Inflammatory macrophage treated with lipopolysaccharide for 4 hours (primary cell): ENCODE measurements around the gene ACAP3.
A peak's percentile ranks its signal among the peaks of the same experiment; 100 is the strongest.

Source experiments
- DNase-seq: peaks from one replicate; pipeline ENCODE4 v3.0.0-alpha.2; 2020

ACAP3 gene, protein sequence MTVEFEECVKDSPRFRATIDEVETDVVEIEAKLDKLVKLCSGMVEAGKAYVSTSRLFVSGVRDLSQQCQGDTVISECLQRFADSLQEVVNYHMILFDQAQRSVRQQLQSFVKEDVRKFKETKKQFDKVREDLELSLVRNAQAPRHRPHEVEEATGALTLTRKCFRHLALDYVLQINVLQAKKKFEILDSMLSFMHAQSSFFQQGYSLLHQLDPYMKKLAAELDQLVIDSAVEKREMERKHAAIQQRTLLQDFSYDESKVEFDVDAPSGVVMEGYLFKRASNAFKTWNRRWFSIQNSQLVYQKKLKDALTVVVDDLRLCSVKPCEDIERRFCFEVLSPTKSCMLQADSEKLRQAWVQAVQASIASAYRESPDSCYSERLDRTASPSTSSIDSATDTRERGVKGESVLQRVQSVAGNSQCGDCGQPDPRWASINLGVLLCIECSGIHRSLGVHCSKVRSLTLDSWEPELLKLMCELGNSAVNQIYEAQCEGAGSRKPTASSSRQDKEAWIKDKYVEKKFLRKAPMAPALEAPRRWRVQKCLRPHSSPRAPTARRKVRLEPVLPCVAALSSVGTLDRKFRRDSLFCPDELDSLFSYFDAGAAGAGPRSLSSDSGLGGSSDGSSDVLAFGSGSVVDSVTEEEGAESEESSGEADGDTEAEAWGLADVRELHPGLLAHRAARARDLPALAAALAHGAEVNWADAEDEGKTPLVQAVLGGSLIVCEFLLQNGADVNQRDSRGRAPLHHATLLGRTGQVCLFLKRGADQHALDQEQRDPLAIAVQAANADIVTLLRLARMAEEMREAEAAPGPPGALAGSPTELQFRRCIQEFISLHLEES

DNA sequence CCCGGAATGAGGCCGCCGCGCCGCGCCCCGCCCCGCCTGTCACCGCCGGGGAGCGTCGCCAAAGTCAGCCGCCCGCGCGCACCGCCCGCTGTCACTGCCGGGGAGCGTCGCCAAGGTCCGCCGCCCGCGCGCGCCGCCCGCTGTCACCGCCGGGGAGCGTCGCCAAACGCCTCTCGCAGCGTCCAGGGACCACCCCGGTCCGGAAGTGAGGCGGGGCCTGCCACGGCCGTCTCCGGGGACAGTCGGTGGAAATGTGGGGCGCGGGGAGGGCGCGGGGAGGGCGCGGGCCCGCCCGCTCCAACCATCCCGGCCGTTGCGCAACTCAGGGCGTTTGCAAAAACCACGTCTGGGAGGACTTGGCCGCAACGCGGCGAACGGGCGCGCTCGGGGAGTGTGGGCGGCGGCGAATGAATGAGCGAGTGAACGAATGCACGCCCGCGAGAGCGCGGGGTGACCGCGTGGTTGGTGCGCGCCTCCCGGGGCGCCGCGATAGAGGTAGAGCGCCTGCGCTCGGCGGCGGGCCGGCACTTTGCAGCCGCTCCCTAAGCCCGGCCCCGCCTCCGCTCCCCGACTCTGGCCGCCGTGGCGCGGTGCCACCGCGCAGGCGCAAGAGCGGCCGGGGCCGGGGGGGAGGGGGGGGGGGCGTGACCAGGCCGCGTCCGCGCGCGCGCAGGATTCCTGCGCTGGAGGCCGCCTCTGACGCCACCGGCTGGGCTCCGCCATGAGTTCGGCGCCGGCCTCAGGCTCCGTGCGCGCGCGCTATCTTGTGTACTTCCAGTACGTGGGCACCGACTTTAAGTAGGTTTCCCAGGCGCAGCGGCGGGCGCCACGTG, at the start of gene ACAP3, which contains the start of gene PUSL1:
Gene ACAP3, minus strand, starts transcription at position 8 of the 833 bp plus-strand sequence. CDS start 115 bp downstream, outside the sequence.
Gene PUSL1, plus strand, starts transcription at position 675 of the 833 bp plus-strand sequence. Its CDS starts 47 bp downstream, at position 722.
- peak; percentile 89 for DNase-seq

DNA sequence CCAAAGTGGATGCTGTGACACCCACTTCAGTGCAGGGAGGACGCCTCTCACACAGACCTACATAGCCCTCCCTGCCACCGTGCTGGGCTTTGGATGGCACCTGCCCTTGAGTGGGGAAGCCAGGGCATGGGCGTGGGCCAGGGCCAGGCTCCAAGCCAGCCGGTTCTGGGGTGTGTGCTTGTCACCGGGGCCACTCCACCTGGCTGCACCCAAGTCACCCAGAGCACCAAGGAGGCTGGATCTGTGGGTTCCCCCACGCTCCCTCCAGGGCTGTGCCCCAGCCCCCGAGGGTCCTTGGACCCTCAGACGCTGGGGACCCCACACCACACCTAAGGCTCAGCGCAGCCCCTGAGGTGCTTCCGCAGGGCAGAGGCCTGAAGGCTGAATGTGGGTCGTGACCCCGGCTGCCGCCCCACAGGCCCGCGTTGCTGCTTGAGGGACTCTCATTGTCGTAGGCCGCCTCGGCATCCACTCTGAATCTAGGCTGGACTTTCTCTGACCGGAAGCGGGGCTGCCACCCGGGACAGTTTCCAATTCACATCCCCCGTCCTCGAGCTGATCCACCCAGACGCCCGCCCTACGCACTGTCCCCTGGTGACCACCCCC, 49.2 kb upstream of the ACAP3 start:
- no peak for DNase-seq

DNA sequence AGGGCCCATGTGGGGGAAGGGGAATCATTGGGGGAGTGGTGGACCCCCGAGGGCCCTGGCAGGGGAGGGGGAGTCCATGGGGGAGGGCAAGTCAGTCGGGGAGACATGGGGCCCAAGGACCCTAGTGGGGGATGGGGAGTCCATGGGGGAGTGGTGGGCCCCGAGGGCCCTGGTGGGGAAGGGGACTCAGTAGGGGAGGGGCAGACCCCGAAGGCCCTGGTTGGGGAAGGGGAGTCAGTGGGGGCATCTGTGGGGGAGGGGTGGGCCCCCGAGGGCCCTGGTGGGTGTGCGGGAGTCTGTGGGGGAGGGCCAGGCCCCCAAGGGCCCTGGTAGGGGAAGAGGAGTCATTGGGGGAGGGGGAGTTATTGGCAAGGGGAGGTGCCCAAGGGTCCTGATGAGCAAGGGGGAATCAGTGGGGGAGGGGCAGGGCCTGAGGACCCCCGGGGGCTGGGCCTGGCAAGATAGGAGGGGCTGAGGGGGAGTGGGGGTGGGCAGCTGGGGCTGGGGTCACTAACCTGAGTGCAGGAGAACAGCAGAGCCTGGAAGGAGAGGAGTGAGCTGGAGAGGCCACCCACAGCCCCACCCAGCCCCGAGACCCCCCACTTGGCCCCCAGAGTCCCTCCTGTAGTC, 48.6 kb upstream of the ACAP3 start:
- no peak for DNase-seq

DNA sequence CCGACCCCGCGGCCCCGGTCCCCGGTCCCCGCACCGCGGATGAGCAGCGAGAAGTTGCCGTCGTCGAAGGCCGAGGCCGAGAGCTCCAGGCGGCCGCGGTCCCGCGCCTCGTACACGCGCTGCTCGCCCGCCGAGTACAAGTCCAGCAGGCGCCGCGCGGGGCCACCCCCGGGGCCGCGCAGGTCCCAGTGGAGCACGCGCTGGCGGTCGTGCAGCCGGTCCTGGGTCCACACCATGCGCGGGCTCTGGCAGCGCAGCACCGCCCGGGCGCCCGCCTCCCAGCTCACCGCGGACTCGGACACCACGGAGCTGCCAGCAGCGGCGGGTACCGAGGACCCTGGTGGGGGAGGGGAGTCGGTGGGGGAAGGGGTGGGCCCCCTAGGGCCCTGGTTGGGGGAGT, 47.7 kb upstream of the ACAP3 start:
- DNase-seq = peak; percentile 16

DNA sequence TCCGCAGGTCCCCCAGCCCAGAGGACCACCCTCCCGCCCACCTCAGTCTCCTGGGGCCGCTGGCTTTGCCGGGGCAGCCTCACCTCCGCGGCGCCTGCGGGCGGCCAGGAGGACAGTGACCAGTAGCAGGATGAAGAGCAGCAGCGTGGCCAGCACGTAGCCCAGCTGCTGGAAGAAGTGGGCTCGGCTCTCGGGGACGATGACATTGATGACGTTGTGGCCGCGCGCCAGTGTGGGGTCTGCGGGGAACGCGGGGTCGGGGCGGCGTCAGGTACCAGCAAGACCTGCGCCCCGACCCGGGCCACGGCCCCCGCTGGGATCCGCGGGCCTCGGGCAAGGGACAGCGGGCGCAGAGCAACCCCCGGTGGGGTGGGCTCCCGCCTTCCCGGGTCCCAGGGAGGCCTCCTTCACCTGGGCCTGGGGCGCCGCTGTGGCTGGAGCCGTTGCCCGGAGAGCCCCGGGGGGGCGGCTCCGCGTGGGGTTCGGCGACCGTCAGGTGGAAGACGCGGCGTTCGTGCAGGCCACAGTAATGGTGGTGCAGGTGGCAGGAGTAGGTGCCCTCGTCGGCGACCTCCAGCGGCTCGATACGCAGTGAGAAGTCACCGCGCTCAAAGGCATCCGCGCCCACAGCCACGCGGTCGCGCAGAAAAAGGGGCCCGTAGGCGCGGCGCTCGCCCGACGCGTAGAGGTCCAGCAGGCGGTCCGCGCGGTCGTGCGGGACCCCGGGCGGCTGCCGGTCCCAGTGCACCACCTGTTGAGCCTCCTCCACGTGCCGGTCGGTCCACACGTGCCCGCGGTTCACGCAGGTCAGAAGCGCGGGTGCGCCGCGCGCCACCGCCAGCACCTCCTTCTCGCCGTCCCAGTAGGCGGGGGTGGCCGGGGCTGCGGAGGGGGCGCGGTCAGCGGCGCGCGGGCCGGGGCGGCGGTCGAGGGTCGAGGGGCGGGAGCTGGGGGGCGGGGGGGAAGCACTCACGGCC, 46.8 kb upstream of the ACAP3 start:
- DNase-seq = no peak

DNA sequence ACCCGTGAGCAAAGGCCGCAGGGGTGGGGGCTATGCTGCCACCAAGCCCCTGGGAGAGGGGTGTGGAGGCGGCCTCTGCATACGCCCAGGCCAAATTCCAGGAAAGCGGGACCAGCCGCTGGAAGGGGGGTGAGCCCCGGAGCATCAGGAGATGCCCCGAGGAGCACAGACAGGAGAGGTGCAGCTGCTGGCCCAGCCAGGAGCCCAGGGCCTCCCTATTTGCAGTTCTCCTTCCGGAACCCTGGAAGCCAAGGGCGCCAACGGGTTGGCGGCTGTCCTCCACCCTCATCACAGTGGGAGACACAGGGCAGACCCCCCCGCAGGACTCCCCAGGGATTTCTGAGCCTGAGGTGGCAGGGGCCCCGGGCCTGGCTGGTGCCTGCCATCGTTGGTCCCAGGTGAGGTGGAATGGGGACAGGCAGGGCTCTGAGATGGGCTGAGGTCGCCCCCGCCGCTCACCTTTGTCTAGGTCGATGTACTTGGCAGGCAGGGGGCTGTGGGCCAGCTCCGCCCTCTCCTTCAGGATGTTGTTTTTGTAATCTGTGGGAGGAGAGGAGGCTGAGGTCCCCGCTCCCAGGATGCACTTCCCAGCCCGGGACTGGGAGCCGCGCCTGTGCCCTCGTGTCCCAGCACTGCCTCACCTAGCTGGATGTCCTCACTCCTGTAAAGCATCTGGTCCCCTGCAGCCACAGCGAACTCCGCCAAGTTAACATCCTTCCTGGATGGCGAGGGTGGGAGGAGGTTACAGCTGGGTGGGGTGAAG, 45.8 kb upstream of the ACAP3 start:
- no peak for DNase-seq

DNA sequence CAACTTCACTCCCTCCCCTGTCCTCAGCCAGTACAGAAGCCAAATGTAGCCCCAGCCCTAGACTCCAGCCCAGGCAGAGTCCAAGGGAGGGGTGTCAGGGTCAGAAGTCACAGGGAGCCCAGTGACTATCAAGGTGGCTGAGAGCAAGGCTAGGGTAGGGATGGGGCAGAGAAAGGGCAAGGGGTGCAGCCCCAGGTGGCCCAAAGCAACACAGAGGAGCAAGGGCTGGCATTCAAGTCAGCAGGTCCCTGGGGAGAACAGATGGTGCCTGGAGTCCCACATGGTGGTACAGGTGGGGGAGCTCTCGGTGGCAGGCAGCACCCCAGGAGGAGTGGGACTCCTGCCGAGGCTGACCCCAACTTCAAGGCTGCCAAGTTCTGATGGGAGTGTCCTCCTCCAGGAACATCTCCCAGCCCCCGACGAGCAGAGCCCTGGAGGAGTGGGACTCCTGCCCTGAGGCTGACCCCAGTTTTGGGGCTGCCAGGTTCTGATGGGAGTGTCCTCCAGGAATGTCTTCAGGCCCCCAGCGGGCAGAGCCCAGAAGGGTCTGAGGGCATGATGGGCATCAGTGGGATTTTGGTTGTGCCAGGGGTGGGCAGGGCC, 45.2 kb upstream of the ACAP3 start:
- no peak for DNase-seq

DNA sequence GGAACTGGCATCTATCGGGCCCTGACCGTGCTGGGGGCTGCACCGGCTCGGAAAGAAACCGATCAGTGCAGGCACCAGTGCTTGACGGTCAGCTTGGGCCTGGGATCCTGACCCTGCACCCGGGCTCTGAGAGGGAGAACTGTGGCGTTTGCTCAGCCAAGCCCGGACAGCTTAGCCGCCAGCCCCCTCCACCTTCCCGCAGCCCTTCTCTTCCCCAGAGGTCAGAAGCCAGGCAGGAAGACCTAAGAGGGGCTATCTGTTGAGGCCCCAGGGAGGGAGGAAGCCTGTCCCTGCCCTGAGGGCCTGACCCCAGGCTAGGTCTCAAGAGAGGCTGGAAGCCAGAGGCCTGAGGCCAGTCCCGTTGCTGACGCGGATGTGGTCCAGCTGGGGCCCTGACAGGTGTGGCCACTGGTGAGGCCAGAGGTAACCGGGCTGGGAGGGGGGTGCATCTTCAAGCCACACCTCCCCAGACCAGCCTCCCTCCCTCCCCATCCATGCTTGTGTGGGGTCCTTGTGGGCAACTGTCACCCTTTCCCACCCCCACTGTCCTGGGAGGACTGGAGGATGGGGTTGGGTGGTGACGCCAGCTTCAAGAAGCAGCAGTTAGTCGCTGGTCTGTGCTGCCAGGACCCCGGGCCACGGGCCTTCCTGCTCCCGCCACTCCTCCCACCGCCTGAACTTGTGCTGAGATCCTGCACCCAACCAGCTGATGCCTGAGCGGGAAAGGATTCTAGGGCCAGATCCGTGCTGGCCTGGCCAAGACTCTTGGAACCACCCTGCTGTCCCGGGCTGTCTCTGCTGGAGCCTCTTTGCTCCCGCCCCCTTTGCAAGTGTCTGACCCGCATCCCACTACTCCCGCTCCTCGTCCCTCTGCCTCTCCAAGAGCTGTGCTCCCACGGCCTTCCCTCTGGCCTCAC, 44.0 kb upstream of the ACAP3 start:
- no peak for DNase-seq

DNA sequence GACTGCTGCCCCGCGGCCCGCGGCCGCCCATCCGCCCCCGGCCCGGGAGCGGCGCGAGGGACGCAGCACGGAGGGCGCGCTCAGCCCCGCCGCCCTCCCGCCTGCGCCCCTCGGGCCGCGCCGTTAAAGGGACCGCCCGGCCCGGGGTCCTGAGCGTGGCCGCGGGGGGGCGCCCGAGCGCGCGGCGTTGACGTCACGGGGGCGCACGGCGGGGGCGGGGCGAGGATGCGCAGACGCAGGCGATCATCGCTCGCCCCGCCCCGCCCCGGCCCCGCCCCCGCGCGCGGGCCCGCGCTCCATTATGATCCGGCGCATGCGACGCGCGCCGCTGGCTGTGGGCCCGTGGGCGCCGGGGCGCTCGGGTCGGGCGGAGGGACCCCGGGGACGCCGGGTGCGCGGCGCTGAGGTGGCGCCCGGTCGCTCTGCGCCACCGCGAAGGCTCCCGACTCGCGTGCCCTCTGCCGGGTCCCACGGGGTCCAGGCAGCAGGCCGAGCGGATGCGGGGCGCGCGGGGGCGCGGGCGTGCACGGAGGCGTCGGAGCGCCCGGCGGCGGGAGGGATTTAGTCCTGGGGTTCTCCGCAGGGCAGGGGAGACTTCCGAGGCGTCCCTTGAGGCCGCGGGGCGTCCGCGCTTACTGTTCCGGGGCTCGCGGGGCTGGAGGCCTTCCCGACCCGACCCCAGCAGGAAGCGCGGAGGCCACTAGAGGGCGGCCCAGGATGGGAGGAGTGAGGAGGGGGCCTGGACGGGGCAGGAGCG, 41.7 kb upstream of the ACAP3 start, which contains the start of gene DVL1:
Gene DVL1, minus strand, starts transcription at position 163 of the 757 bp plus-strand sequence. CDS start 353 bp downstream, outside the sequence.
- DNase-seq = peak; percentile 55

DNA sequence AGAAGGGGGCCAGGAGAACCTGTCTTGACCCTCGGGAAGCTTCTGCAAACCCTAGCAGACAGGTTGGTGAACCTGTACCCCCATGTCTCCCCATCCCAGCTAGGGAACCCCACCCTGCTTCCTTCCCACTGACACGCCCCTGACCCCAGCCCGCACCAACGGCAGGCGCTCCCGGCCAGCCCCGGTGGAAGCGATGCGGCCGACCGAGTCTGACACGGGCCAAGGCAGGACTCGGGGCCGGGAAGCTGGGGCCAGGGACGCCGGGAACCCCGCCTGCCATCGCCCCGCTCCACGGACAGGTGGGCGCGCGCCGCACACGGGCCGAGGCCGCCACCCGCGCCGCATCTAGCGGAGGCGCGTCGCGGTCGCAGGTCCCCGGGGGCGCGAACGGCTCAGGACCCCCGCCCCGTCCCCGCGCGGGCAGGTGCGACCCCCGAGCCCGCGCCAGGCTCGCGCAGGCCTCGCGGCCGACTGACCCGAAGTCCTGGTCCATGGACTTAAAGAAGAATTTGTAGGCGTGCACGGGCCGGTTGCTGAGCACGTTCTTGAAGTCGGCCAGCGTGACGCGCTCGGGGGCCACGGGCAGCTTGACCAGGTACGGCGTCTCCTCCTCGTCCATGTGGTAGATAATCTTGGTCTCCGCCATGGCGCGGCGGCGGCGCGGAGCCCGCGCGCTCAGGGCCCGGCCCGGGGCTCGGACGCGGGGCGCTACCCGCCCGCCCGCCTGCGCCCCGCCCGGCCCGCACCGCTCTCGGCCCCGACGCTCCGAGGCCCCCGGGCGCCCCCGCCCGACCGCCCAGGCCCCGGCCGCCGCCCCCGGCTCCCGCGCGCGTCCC, 40.9 kb upstream of the ACAP3 start:
- peak; percentile 10 for DNase-seq

DNA sequence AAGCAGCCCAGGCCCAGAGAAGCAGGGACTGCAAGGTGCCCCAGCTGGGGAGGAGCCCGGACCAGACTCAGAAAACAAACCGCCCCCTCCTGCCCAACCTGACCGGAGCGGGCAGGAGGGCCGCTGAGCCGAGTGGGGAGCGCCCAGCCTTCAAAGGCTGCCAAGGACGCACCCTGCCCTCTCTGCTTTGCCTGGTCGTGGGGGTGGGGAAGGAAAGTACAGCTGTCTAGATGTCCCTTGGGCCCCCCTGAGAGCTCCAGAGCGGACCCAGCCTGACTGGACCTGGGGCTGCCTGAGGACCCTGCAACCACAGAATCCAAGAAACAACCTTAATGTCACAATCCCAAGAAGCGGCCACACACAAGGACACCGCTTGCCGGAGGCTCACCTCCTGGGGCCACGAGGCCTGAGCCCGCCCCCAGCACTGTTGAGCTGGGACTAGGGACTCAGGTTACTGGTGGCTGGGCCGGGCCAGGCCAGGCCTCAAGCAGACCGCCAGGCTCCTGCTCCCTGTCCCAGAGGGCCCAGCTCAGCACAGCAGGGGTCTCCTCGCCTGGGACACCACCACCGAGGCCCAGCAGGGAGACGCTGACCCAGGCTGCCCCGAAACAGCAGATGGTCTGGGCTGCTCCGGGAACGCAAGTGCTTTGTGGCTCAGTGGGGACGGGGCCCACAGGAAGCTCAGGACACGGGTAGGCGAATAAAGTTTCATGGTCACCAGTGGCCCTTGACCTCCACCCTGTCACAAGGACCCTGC, 40.1 kb upstream of the ACAP3 start:
- no peak for DNase-seq

DNA sequence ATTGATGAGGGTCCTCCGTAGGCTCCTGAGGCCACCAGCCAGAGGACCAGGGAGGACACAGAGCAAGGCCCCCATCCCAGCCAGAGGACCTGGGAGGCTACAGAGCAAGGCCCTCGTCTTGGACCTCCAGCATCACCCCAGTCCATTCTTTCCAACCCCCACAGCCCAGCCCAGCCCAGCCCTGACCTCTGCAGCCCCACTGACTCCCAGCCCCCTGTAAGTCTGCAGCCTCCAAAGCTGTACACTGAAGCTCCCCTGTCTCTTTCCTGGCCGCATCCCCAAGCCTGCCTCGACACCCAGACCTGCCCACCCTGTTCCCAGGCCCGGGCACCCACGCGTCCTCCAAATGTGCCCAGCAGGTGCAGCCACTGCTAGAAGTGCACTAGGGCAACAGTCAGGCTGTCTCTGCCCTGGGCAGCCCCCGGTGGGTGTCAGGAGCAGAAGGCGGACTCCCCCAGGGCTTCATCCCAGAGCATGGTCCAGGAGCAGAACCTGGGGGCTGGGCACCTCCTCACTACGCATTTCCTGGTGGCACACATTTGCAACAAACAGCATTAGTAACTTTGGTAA, 39.4 kb upstream of the ACAP3 start:
- DNase-seq = no peak

DNA sequence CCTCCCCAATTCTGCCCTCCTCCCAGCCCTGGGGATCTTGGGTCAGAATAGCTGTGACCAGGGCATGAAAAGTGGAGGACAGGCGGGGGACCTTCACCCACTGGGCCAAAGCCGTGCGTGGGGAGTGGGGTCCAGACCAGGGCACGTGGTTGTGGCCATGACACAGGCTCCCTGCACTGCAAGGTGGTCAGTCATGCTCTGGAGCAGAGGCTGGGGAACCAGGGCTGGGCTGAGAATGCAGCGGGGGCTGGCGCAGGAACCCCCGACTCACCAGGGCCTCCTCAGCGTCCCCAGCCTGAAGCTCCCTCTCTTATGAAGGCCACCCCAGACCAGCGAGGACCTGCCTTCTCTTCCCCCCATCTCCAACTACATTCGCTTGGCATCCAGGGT, 38.8 kb upstream of the ACAP3 start:
- DNase-seq = no peak

DNA sequence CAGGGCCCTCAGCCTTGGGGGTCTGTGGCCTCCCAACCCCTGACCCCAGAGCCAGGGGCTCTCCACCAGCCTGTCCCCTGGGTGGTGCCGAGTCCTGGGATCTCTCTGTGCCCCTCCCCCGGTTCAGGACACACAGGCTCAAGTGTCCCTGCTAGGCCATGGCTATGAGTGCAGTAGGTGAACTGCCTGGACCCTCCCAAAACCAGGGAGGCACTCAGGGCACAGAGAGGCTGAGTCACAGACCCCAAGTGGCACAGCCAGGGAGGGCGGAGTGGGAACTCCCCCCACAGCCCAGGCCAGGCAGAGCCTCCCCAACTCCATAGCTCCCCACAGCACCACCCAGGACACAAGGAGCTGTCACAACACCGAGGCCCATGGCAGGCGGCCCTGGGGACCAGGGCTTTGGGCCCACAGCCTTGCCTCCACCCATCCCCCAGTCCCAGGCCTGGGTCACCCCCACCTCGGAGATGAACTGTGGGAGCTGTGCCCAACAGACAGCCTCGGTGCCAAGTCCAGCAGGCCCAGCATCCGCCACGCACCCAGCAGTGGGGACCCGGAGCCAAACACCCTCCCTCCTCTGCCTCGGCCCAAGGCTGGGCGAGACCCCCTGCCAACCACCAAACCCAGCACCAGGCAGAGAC, 38.2 kb upstream of the ACAP3 start:
- no peak for DNase-seq

DNA sequence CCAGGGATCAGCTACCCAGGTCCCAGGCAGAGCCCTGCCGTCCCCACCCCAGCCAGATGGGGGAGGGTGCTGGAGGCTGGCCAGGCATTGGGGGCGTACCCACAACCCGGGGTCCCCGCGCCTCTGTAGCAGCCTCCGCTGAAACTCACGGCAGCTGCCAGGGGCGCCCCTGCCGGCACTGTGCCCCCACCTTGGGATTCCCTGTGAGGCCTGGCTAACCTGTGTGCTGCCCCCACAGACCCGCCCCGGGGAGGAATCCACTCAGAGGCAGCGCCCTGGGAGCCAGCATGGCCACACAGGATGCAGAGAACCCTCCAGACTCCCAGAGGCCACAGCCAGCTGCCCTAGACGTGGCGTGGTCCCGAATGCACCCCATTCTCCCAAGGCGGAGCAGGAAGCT, 37.7 kb upstream of the ACAP3 start:
- no peak for DNase-seq
